A673 (cell line): ENCODE data around the gene DIDO1.

ENCODE experiments used
- EZH2 ChIP-seq: fragments of 200-600 bp; sonication (generic); IDR thresholded peaks from 2 replicates; pipeline ENCODE4 v1.6.1; 2017; ENCODE audit warnings: borderline replicate concordance, low read depth, mild to moderate bottlenecking, mixed read lengths, antibody characterized with exemption, low read length; ENCODE audit not compliant: poor library complexity, severe bottlenecking
- TF ChIP-seq, protein P1 (sequence below): fragments of 300-800, 200-600 bp; sonication (generic); conservative IDR thresholded peaks from 2 replicates; pipeline ENCODE4 v1.5.1; 2017; ENCODE audit warnings: low read depth, mild to moderate bottlenecking, antibody characterized with exemption, low read length, moderate library complexity, mixed read lengths

DNA sequence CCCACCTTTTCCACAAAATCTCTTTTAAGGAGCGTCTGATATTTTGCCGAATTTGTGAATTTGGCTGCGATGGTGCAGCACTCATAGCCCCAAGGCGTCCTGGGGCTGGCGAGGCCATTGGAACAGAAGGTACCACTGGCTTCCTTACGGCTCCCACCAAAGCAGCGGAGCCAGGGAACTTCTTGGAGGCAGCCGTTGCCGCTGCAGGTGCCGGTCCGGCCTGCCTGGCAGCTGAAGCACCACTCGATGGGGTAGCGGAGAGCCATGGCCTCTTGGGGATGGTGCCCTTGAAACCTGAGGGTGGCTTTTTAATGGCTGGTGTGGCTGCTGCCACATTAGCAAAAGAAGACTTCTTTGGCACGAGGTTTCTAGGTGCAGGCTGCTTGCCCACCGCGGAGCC, 29.8 kb downstream of the DIDO1 start:
- TF ChIP-seq, protein P1, sequence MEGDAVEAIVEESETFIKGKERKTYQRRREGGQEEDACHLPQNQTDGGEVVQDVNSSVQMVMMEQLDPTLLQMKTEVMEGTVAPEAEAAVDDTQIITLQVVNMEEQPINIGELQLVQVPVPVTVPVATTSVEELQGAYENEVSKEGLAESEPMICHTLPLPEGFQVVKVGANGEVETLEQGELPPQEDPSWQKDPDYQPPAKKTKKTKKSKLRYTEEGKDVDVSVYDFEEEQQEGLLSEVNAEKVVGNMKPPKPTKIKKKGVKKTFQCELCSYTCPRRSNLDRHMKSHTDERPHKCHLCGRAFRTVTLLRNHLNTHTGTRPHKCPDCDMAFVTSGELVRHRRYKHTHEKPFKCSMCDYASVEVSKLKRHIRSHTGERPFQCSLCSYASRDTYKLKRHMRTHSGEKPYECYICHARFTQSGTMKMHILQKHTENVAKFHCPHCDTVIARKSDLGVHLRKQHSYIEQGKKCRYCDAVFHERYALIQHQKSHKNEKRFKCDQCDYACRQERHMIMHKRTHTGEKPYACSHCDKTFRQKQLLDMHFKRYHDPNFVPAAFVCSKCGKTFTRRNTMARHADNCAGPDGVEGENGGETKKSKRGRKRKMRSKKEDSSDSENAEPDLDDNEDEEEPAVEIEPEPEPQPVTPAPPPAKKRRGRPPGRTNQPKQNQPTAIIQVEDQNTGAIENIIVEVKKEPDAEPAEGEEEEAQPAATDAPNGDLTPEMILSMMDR: no peak
- no peak for TF ChIP-seq EZH2
